Type B pancreatic cell (in vitro differentiated cells): ENCODE results near the gene CPNE2. TPM values are rescaled to one million over a fixed set of nuclear protein-coding genes. Genes with fewer than 3 reads are reported as not detected.

Experiments
- DNase-seq: peaks from one replicate; pipeline ENCODE4 v3.0.0; 2021; ENCODE audit warnings: mixed read lengths; ENCODE audit not compliant: unreplicated experiment; ENCODE audit errors: extremely low spot score
- H3K27ac Mint-ChIP-seq: 2 replicates; pipeline ENCODE4 v1.8.0; 2021; ENCODE audit warnings: mild to moderate bottlenecking, mixed read lengths
- H3K27me3 Mint-ChIP-seq: 2 replicates; pipeline ENCODE4 v1.8.0; 2021; ENCODE audit warnings: mixed read lengths
- H3K36me3 Mint-ChIP-seq: 2 replicates; pipeline ENCODE4 v1.8.0; 2021; ENCODE audit warnings: mixed read lengths
- H3K4me1 Mint-ChIP-seq: one replicate; pipeline ENCODE4 v1.8.0; 2021; ENCODE audit warnings: mixed read lengths; ENCODE audit not compliant: unreplicated experiment
- H3K4me3 Mint-ChIP-seq: 2 replicates; pipeline ENCODE4 v1.8.0; 2021; ENCODE audit warnings: mild to moderate bottlenecking, mixed read lengths
- H3K9me3 Mint-ChIP-seq: 2 replicates; pipeline ENCODE4 v1.8.0; 2021; ENCODE audit warnings: mixed read lengths
- CTCF ChIP-seq: fragments of 200-600 bp; sonication (generic); conservative IDR thresholded peaks from 2 replicates; pipeline ENCODE4 v1.5.0; 2021; ENCODE audit warnings: antibody characterized with exemption, mild to moderate bottlenecking
- total RNA-seq: library from RNA; stranded (reverse); gene quantifications from 2 replicates; pipeline ENCODE4 v1.2.1, GENCODE V29; 2021; ENCODE audit warnings: low replicate concordance

The CPNE2 gene
- total RNA-seq, 1 donor from 2014 or later: 28.8 TPM

GRCh38 chr16:57083485-57084126, 8.8 kb upstream of the CPNE2 start:
- H3K27me3 Mint-ChIP-seq: peaks cover 8% of the 10 kb centered on the region
- no peaks in the 10 kb centered on the region for H3K9me3 Mint-ChIP-seq
- H3K4me1 Mint-ChIP-seq: peaks cover 6% of the 10 kb centered on the region
- H3K27ac Mint-ChIP-seq: no peak overlapping the region
- no peak overlapping the region for H3K4me3 Mint-ChIP-seq
- no peak for TF ChIP-seq CTCF
- H3K36me3 Mint-ChIP-seq: no peaks in the 10 kb centered on the region
- DNase-seq: no peak

- peaks cover 7% of the 10 kb centered on the region for H3K27me3 Mint-ChIP-seq
- H3K27ac Mint-ChIP-seq: no peak overlapping the region
Measured at GRCh38 chr16:57084257-57084770, 8.1 kb upstream of the CPNE2 start.

GRCh38 chr16:57084996-57085395, 7.4 kb upstream of the CPNE2 start:
- H3K9me3 Mint-ChIP-seq: no peaks in the 10 kb centered on the region
- H3K27ac Mint-ChIP-seq: no peak overlapping the region
- peaks cover 6% of the 10 kb centered on the region for H3K4me1 Mint-ChIP-seq
- DNase-seq: no peak
- no peaks in the 10 kb centered on the region for H3K27me3 Mint-ChIP-seq
- TF ChIP-seq CTCF: no peak
- H3K36me3 Mint-ChIP-seq: no peaks in the 10 kb centered on the region
- H3K4me3 Mint-ChIP-seq: no peak overlapping the region

More at GRCh38 chr16:57084257-57084770, 8.1 kb upstream of the CPNE2 start:
- no peak overlapping the region for H3K4me3 Mint-ChIP-seq
- DNase-seq: no peak
- H3K9me3 Mint-ChIP-seq: no peaks in the 10 kb centered on the region
- no peaks in the 10 kb centered on the region for H3K36me3 Mint-ChIP-seq
- peak; percentile 99 for TF ChIP-seq CTCF
- peaks cover 6% of the 10 kb centered on the region for H3K4me1 Mint-ChIP-seq

- Mint-ChIP-seq H3K27ac (no peak overlapping the region), H3K27me3 (peaks cover 6% of the 10 kb centered on the region), H3K9me3 (no peaks in the 10 kb centered on the region), H3K4me3 (no peak overlapping the region), H3K4me1 (peaks cover 16% of the 10 kb centered on the region), H3K36me3 (no peaks in the 10 kb centered on the region)
- no peak for TF ChIP-seq CTCF
- DNase-seq: no peak
Measured at GRCh38 chr16:57087003-57087402, 5.4 kb upstream of the CPNE2 start.

- no peak for DNase-seq
- Mint-ChIP-seq H3K27ac (no peak overlapping the region), H3K4me3 (no peak overlapping the region), H3K36me3 (no peaks in the 10 kb centered on the region), H3K9me3 (no peaks in the 10 kb centered on the region), H3K4me1 (peaks cover 11% of the 10 kb centered on the region), H3K27me3 (peaks cover 6% of the 10 kb centered on the region)
- no peak for TF ChIP-seq CTCF
Measured at GRCh38 chr16:57089406-57089805, 3.0 kb upstream of the CPNE2 start.
